CD1c-positive myeloid dendritic cell (primary cell): ENCODE results near the gene RASAL2.

Source experiments
- DNase-seq: peaks from one replicate; pipeline ENCODE4 v3.0.0-alpha.2; 2016; ENCODE audit errors: extremely low spot score

Gene RASAL2

DNA sequence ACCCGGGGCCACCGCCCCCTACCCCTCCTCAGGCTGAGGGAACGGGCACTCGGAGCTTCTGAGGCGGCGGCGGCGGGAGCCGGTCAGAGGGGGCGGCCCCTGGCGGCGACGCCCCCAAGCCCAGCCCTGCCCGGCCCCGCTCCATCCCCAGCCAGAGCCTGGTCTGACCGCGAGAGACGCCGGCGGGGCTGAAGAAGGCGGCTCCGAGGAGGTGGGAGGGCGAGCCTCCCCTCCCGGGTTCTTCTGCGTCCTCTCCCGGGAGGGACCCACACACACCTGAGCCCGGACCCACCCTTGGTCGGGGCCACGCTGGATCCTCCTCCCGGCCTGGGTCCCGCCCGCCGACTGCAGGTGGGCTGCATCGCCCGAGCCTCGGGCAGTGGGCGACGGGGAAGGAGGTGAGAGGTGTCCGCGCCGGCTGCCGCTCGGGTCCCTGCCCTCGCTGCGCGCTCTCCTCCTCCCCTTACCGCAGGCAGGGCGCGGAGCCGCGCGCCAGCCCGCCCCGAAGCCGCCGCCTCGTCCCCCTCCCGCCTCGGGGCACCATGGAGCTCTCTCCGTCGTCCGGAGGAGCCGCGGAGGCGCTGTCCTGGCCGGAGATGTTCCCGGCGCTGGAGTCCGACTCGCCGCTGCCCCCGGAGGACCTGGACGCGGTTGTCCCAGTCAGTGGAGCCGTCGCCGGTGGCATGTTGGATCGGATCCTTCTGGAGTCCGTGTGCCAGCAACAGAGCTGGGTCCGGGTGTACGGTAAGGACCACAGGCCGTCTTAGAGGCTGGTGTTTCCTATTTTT, at the start of gene RASAL2:
Gene RASAL2, plus strand, starts transcription at position 154 of the 788 bp plus-strand sequence. Its CDS starts 389 bp downstream, at position 543.
- DNase-seq, result peak; percentile 59

DNA sequence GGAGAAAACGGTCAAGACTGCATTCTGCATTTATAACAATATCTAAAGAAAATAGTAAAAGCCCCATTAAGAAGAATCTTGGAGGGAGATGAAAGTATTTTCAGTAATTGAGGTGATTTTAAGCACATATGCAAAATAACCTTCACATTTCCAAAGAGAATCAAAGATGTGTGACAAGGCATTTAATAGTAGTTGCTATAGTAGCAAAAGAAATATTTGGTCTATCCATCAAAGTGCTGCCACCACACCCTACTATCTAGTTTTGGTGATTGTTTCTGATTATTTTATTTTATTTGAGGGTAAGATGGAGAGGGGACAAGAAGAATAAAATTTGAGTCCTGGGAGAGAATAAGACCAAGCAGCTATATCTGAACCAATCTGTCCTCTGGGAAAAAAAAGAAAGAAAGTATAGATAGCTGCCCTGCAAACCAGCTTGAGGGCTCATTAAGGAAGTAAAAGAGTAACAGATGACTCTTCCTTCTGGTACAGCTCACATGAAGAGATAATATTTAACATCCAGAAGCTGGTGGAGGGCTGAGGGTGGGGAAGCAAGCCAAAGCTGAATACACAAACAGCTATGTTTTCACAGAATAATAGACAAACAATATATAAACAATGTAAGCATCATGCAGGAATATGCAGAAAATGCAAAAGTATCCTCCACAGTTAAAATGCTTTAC, 47.2 kb upstream of the RASAL2 start:
- no peak for DNase-seq

DNA sequence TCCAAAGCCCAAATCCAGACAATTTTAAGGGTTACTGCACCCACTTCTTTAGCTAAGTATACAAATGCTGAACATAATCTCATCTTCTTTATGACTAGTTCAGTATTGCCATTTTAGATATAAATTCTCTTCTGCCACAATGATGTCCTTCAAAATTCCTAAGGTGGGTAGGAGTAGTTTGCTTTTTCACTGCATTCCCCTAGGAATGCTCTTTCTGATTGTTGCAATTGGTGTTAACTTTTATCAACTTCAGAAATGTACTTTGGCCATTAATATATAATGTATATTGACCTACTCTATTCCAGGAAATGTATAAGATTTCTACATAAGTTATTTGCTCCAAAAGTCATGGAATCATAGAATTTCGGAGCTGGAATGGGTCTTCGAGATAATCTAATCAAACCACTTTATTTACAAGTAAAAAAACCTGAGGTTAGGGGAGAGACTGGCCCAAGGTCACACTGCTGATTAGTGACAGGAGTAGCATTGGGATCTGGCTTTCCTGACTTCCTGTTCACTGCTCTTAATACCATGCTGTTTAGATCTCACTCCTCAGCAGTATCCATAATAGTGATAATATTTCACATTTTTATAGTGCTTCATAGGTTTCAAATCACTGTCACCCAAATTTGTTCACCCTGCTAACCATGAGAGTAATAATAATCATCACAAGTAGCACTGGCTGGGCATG, 46.4 kb upstream of the RASAL2 start:
- no peak for DNase-seq

DNA sequence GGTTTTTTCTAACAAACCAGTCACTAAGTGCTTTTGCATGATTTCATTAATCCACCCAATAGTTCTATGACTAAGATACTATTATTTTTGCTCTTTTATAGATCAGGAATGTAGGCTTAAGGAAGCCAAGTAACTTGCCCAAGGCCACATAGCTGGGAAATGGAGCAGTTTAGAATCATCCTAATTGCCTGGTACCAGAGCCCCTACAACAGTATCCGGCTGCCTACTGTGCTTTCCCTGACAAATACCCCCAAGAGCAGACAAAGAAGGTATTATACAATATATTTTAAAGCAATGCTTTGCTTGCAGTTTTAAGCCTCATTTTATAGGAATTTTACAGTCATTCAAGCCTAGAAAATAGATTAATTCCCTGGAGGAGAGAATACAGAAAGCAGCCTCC, 45.5 kb upstream of the RASAL2 start:
- DNase-seq, result no peak

DNA sequence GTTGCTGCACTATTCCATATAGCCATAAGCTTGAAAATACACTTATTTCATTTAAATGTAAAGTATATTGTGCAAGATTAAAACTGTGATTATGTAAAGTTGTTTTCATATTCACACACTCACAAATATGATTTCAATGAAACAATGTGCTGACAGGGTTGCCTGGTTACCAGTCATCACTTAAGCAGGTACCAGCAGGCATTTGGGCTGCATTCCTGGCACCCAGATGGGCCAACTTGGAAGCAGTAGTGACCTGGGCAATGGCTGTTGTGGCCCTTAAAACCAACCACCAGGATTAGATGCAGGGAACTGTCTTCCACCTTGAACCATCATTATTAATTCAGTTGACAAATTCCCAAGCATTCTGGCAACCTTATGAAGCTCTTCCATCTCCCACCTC, 45.0 kb upstream of the RASAL2 start:
- no peak for DNase-seq

DNA sequence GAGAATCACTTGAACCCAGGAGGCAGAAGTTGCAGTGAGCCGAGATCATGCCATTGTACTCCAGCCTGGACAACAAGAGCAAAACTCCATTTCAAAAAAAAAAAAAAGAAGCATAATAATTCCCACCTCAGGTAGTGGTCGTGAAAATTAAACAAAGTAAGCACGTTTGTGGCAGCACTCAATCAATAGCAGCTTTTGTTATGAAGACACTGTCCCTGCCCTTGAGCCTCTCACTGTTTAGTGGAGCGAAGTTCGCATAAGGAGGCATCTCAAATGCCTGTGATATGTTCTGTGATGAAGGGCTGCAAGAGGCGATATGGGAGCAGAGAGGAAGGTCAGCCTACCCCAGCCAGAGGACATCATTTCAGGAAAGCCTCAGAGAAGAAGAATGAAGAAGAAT, 43.8 kb upstream of the RASAL2 start:
- DNase-seq, result no peak

DNA sequence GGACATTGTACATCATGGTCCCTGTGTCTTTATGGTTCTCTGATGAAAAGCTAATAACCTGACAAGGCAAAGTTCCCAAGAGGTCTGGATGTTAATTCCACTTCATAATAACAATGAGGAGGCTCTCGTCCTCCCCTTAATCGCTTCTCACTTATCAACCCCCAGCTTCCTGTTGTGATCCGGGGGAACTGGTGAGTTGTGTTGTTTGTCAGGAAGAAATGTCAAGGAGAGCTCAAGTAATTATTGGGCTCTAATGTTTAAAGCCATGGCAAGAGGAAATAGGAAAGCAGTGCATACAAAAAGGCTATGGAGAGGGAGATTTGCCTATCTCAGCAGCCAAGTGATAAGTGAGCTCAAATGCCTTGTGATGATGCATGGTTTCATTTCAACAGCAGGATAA, 42.8 kb upstream of the RASAL2 start:
- DNase-seq, result no peak

DNA sequence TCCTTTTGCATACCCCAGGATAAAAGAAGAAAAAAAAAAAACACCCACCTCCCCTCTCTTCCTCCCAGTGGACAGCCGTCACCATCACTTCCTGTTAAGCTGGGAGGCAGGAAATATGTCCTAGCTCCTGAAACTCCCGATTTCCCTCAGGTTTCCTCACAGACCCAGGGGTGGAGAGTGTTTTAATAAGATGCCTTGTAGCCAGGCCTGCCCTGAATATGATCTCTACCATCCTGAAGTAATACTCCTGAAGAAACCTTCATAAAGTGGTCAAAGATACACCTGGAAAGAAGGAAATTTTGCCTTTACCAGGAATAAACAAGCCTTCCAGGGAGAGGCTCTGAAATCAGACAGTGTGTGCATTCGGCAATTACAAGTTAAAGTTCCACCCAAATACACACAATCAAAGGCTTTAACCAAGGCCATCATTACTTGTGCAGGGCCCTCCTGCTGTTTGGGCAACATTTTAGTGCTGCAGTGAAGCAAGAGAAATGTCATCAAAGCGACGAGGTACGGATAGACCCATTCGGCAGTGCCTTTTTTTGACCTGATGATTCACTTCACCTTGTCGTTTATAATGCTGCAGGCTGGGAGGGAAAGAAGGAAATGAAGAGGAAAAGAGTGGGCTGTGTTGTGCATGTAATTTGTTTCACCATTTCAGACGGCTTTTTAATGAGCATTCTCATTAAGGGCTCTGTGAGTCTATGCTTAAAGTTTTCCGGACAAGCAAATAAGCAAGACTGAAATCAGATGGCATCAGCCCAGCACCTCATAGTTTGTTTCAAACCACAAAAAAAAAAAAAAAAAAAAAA, 41.0 kb upstream of the RASAL2 start:
- no peak for DNase-seq

DNA sequence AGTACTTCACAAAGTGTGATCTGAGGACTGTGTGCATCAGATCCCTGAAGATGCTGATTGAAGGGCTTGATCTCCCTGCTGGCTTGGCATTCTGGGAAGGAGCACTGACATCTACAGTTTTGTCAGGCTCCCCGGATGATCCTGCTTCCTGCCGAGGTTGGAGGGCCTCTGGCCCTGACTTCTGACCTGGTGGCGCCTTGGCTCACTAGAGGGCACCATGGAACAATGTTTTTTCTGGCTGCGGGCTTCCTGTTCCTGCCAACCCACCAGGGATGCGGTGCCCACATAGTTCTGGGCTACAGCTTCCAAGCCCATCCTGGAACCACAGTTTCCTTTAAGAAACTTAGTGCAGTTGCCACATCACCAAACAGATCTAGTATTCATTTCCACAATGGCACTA, 38.8 kb upstream of the RASAL2 start:
- DNase-seq, result peak; percentile 82

DNA sequence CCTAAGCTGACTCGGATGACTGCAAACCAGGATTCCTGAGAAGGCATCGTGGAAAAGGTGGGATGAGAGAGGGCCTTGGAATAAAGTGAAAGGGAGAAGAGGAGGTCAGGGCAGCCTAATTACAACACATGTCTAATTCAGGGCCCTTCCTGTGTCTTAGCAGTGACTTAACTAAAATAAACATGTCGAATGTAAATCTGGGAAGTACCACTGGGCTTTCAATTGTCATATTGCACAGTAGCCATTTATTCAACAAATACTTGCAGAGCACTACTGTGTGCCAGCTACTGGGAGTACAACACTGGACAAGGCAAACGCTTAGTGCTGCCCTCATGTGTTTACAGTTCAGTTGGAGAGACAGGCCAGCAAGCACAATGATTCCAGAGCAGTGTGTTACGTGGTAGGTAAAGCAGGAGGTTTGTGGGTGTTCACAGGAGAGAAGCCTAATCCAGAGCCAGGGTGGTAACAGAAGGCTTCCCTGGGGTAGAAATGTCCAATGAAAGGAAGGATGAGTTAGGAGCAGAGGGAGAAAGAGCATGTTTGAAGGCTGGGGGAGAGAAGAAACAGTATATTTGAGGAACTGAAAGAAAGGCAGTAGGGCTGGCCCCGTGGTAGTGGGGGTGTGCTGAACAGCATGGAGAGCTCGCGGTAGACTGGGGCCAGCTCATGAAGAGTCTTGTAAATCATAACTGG, 38.0 kb upstream of the RASAL2 start:
- DNase-seq, result peak; percentile 79

DNA sequence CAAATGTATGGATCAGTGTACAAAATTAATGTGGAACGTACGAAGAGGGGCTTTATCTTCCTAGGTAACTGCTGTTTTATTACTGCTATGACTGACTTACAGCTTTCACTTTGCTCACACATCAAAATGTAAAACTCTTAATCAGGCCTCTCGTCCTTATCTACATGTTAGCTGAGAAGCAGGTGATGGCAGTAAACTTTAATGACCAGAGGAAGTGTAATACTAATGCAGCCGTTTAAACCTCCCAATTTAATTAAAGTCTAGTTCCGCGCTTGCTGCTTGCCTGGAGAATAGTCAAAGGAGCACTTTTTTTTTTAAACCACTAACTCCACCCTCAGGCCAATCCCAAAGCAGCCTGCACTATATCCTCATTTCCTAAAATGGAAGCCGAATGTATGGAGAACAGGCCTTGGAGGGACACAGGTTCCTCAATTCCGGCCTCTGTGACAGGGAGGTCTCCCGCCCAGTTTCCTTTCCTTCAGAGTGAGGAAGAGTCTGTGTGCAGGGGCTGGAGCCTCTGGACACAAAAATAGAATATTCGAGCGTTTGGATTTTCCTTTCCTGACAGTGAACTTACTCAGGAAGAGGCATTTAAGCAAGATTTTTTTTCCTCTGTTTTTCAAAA, 36.7 kb upstream of the RASAL2 start:
- DNase-seq, result peak; percentile 71

DNA sequence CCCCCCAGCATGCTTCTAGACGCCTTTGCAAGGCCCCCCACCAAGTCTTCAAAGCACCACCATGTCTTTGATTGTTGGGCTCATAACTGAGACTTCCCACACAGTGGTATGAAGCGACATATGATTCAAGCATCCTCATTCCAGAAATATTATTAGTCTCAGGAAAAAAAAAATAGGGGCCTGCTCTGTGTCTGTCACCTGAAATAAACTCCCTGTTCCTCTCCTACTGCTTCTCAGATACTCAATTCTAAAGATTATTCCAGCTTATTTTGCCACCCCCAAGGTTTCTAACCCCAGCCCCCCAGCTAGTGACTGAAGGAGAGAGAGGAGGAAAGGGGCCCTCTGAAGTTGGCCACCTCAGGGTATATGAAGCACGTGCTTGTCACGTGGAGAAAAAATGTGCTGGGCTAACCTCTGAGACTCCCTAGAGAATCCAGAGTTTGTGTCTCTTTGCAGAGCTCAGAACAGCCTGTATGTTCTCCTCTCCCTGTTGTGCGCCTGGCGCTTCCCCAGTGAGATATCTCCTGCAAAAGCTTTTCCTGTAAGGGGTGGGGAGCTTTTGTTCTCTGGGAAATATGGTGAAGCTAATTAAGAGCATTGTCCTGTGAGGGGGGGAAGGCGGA, 35.9 kb upstream of the RASAL2 start:
- DNase-seq, result no peak

DNA sequence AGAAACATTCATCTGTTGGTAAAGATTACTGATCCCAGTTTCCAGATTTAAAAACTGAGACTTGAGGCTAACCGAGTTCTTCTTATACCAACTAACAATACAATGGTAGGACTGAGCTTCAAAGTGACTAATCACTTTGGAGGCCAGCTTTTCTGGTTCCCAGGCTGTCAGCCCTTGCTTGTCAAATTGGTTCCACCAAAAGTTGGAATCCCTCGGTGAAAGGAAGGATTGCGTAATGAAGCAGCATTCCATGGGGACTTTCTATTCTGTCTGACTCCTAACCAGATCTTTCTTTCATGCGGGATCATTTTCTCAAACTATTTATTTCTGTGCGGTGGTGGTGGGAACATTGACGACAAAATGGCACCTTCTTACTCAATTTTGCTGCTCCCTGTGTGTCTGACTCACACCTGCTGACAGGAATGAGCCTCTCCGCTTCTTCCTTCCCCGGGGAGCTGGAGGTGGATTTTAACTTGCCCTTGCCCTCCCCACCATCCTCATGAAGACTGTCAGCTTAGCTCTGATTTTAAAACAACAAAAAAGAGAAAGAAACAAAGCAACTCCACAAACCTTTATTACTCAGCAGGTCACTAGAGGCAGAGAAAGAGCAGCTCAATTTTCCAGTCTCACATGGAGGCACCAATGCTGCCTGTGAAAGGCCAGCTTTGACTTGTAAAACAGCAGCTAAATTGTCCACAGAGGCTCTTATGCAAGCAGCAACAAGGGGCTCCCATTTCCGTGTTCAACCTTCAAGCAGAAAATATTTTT, 32.9 kb upstream of the RASAL2 start:
- no peak for DNase-seq

DNA sequence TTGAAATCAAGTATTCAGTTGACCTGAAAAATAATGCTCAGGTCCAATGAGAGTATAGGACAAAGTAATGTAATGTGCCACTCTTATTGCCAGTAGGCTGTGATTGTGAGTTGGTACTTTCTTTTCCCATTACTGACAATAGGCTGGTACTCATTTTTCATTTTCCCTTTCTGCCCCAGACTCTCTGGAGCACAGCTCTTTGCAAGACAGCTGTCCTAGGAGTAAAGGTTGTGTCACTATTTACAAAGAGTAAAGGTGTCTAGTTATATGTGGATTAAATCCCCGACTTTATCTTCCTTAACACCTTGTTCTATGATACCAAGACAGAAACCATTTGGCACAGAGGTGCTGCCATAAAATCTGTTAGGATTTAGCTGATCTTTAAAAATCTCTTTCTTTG, 32.3 kb upstream of the RASAL2 start:
- no peak for DNase-seq

DNA sequence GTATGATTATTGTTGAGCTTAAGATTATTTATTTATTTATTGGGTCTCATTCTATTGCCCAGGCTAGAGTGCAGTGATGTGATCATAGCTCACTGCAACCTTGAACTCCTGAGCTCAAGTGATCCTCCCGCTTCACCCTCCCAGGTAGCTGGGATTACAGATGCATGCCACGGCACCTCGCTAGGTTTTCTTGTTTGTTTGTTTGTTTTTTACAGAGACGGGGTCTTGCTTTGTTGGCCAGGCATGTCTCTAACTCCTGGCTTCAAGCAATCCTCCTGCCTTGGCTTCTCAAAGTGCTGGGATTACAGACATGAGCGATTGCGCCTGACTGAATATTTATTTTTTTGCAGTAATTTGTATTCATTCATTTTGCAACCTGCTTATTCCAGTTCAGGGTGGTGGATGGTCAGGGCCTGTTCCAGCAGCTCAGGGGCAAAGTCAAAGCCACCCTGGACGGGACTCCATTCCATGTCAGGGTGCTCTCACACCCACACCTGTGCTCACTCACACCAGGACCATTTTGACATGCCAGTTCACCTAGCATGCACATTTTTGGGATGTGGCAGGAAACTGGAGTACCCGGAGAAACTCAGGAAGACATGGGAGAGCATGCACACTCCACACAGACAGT, 29.6 kb upstream of the RASAL2 start:
- no peak for DNase-seq

DNA sequence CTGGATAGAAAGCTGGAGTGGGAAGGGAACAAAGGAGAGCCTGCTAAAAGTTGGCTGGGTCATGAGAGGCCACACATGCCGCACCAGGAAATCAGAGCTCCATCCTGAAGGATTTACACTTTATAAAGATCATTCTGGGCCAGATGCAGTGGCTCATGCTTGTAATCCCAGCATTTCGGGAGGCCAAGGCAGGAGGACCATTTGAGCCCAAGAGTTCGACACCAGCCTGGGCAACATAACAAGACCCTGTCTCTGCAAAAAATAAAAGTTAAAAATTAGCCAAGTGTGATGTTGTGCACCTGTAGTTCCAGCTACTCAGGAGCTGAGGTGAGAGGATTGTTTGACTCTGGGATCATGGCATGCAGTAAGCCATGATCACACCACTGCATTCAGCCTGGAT, 28.7 kb upstream of the RASAL2 start:
- no peak for DNase-seq

DNA sequence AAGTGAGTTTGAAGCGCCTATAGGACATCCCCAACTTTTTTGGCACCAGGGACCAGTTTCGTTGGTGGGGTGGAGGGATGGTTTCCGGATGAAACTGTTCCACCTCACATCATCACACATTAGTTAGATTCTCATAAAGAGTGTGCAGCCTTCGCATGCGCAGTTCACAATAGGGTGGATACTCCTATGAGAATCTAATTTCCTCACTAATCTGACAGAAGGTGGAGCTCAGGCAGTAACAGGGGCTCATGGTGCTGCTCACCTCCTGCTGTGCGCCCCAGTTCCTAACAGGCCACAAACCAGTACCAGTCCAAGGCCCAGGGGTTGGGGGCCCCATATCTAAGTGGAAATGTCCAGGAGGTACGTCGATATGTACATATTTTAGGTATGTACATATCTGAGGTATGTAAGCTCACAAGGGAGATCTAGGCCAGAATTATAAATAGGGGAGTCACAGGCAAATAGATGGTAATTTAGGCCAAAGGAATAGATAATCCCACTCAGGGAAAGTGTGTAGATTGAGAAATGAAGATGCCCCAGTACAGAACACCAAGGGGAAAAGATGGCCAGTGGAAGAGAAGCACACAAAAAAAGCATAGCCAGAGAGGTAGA, 27.5 kb upstream of the RASAL2 start:
- DNase-seq, result no peak

DNA sequence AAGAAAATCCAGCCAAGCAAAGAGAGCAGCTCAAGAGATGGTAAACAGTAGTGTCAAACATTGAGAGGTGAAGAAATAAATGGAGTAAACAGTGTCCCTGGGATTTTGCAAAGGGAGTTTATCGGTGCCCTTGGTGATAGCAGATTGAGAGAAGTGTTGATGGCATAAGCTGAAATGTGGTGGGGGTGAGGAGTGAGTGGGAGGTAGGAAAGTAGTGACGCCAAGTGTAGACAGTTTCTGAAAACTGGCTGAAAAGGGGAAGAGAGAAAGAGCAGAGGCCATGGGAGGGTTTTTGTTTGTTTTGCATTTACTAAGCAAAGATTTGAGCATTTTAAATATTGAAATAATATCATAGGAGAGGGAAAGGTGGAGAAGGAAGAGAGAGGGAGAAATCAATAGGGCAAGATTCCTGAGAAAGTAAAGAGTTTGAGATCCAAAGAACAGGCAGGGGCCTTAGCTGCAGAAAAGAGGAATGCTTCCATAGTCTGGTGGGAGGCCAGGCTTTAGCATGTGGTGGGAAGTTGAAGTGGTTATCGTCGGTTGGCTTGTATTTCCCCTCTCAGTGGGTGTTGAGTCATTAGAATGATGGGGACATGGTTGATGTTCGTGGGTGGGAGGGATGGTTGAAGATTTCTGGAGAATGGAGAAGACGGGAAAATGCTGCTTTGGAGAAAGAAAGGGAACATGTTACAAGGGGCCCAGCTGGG, 26.8 kb upstream of the RASAL2 start:
- peak; percentile 93 for DNase-seq
